AG09319 (cell line): ENCODE results near the gene TMEM119.
A peak's percentile ranks its signal among the peaks of the same experiment; 100 is the strongest.
"Not testable (repeated sequence)": the region's sequence is repeated elsewhere in the genome, so short reads cannot be mapped to it uniquely, and the experiment has no call there.

Experiments used
- DNase-seq: peaks from one replicate; pipeline ENCODE4 v3.0.0-alpha.2; 2010; ENCODE audit warnings: low read depth; ENCODE audit errors: extremely low read depth
- CTCF ChIP-seq: IDR thresholded peaks from 2 replicates; pipeline ENCODE4 v1.5.1; 2011; ENCODE audit warnings: low read depth, mild to moderate bottlenecking, inconsistent platforms, low read length, moderate library complexity

TMEM119 gene

GRCh38 chr12:108559007-108559655 lies 38.8 kb downstream of the TMEM119 start:
- no peak for DNase-seq
- no peak for TF ChIP-seq CTCF

- not testable (repeated sequence) for DNase-seq
These were observed 42.5 kb downstream of the TMEM119 start for GRCh38 chr12:108555383-108555782.

GRCh38 chr12:108553799-108554198 lies 44.1 kb downstream of the TMEM119 start:
- no peak for DNase-seq
- no peak for TF ChIP-seq CTCF

- DNase-seq: peak; percentile 36
These were observed 46.3 kb downstream of the TMEM119 start for GRCh38 chr12:108551535-108551934.

GRCh38 chr12:108548954-108549521 lies 48.8 kb downstream of the TMEM119 start:
- DNase-seq: no peak
- TF ChIP-seq CTCF: no peak

More at GRCh38 chr12:108551535-108551934, 46.3 kb downstream of the TMEM119 start:
- TF ChIP-seq CTCF: no peak

GRCh38 chr12:108547686-108548085 lies 50.2 kb downstream of the TMEM119 start:
- no peak for TF ChIP-seq CTCF
- DNase-seq: no peak

GRCh38 chr12:108543652-108544051 lies 54.2 kb downstream of the TMEM119 start:
- TF ChIP-seq CTCF: no peak
- DNase-seq: no peak

GRCh38 chr12:108542320-108542719 lies 55.6 kb downstream of the TMEM119 start:
- DNase-seq: no peak

More at GRCh38 chr12:108542320-108542719, 55.6 kb downstream of the TMEM119 start:
- TF ChIP-seq CTCF: no peak
